ES-I3 (cell line): ENCODE data around the gene FHL1.

Experiments
- H3K36me3 ChIP-seq: 2 replicates; pipeline ENCODE4 v1.6.1; 2013; ENCODE audit warnings: mild to moderate bottlenecking, low read length, control low read depth, moderate library complexity; ENCODE audit not compliant: insufficient read depth
- H3K4me1 ChIP-seq: 2 replicates; pipeline ENCODE4 v1.6.1; 2013; ENCODE audit warnings: mild to moderate bottlenecking, control low read depth, low read length; ENCODE audit not compliant: insufficient read depth
- H3K9ac ChIP-seq: 2 replicates; pipeline ENCODE4 v1.6.1; 2013; ENCODE audit warnings: low read depth, mild to moderate bottlenecking, low read length, moderate library complexity
- H3K9me3 ChIP-seq: 2 replicates; pipeline ENCODE4 v1.6.1; 2013; ENCODE audit warnings: mild to moderate bottlenecking, low read length, moderate library complexity; ENCODE audit not compliant: control insufficient read depth, insufficient read depth

FHL1 gene

DNA sequence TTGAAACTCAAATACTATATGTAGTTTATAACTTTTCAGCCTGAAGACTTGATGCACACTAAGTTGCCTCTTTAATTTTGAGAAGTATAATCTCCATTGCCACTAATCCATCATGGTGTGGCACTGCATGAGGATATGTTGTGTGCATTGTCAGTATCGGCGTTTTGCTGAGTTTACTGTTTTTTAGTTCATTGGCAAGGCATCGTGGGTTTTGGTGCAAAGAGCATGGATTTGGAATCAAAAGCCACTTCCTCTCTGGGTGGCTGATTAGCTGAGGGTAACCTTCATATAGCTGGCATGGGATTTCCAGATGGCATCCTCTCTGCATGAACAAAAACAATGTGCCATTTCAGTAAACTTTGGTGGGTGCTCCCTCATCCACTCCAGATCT is 38.7 kb downstream of the FHL1 start:
- H3K36me3 ChIP-seq: no peaks in the 10 kb centered on the region
- no peak overlapping the region for H3K9ac ChIP-seq
- H3K9me3 ChIP-seq: no peaks in the 10 kb centered on the region
- H3K4me1 ChIP-seq: no peaks in the 10 kb centered on the region

DNA sequence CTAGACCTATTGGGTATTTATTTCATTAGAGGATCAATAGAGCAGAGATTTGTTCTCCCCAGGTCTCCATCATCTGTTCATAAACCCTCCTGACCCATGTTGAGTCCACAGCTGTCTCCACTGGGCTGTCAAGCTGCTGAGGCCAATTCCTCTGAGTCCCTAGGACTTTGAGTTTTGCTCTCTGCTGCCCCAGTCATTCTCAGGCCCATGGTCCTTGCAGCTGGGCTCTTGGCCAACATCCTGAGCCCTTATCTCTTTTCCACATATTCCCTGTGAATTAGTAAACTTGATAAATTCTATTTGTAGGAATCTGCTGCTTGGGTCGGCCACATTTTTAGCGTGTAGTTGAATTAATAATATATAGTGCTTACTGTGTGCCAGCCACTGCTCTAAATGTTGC is 41.9 kb downstream of the FHL1 start:
- H3K9ac ChIP-seq: no peak overlapping the region
- H3K4me1 ChIP-seq: no peaks in the 10 kb centered on the region
- H3K36me3 ChIP-seq: no peaks in the 10 kb centered on the region
- H3K9me3 ChIP-seq: no peaks in the 10 kb centered on the region

DNA sequence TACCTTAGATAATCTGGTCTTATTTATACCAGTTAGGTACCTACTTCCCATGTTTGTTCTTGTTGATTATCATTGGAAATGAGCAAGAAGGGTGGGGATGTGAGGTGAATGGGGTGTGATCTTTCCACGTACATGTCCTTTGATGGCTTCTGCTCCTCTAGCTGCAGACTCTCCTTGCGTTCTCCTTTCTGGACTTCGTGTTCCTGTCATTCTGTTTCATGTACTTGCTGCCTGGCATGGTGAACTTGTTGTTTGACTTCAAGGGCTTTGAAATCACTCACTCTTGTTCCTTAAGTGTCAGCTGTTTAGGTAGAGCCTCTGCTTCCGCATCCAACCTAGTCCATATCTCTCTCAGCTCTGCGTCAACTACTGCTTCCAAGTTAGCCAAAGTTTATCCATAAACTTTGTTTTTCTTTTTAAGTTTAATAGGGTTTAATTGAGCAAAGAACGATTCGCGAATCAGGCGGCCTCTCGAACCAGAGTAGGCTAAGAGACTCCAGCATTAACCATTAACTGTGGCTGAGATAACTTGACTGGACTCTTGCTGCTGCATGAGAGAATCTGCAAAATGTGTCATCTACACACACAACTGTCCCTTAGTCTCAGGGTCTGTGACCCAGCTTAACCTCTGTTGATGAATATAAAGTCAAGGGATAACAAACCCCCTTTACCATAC is 42.8 kb downstream of the FHL1 start:
- Histone ChIP-seq H3K4me1 (no peaks in the 10 kb centered on the region), H3K9ac (no peak overlapping the region), H3K36me3 (no peaks in the 10 kb centered on the region), H3K9me3 (no peaks in the 10 kb centered on the region)

DNA sequence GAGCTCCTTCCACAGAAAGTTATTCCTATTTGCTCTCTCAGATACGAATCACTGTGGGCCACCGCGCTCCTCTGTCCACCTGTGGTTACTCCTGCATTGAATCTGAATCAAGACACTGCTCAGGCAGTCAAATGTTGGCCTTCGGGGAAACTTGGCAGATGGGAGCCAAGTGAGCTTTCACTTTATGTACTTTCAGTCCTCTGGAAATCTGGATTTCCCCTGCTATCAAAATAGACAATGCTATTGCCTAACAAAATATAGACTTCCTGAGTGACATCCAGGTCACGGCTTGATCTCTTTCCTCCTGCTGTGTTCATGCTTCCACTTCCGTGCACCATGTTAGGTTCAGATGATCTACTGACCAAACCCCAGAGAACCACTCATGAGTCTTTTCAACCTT is 43.8 kb downstream of the FHL1 start:
- Histone ChIP-seq H3K9ac (no peak overlapping the region), H3K36me3 (no peaks in the 10 kb centered on the region), H3K4me1 (no peaks in the 10 kb centered on the region), H3K9me3 (no peaks in the 10 kb centered on the region)

DNA sequence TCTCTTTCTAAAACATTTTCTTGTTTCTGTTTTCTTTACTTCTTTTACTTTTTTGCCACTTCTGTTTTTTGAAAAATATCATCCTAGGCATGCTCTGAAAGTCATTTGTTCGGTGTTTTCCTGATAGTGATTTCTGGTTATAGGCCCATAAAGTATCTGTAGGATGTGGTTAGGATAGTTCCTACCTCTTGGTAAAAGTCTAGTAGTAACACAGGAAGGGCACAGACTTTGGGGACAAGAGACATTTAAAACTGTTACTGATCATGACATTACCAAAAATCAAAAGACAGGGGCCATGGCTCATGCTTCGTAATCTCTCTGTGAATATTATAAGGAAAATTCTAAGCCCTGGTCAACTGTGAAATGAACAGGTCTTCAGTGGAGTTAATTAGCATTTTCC is 44.8 kb downstream of the FHL1 start:
- Histone ChIP-seq H3K4me1 (no peaks in the 10 kb centered on the region), H3K9me3 (no peaks in the 10 kb centered on the region), H3K36me3 (no peaks in the 10 kb centered on the region; the same call in 1 of the 2 replicates), H3K9ac (no peak overlapping the region)

DNA sequence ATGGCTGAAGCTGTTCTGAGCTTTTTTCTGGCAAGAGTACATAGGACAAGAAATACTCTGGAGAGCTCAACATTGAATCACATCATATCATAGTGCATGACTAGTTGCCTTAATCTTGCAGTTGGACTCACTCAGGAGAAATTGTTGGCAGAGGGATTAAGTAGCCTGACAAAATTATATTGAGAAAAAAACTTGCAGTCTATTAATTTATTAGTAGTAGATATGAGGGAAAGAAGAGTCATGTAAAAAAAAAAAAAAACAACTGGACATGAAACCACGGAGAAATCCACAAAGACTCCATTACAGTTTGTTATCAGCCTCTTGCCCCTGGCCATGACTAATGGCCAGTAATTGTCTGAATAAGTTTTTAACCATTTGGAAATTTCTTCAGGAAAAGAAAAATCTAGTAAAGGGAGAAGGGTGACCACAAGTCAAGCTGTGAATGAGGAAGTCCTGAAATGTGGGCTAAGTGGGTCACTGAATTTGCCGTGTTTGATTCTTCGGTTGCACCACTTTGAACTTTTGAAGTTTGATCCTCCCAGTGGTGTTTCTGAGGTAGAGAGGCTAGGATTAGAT is 45.6 kb downstream of the FHL1 start:
- H3K4me1 ChIP-seq: no peaks in the 10 kb centered on the region
- no peaks in the 10 kb centered on the region; the same call in 1 of the 2 replicates for H3K36me3 ChIP-seq
- H3K9me3 ChIP-seq: no peaks in the 10 kb centered on the region
- H3K9ac ChIP-seq: no peak overlapping the region

DNA sequence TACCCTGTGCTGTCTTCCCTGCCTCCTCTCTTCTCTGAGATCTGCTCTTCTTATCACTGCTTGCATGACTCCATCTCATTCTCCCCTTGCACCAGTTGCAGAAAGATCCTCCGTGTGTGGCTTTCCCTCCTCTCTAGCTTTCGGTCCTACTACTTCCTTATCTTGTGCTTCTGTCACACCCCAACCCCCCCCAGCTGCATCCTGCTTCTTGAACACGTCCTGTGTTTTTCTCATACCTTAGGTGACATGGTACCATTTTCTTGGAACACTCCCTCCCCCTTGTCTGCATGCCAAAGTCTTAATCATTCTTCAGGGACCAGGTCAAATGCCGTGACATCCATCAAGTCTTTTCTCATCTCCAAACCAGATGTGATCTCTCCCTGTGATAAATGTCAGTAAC is 46.4 kb downstream of the FHL1 start:
- Histone ChIP-seq H3K9ac (no peak overlapping the region), H3K36me3 (no peaks in the 10 kb centered on the region; the same call in 1 of the 2 replicates), H3K4me1 (peaks cover 2% of the 10 kb centered on the region; the same call in 1 of the 2 replicates), H3K9me3 (no peaks in the 10 kb centered on the region)

DNA sequence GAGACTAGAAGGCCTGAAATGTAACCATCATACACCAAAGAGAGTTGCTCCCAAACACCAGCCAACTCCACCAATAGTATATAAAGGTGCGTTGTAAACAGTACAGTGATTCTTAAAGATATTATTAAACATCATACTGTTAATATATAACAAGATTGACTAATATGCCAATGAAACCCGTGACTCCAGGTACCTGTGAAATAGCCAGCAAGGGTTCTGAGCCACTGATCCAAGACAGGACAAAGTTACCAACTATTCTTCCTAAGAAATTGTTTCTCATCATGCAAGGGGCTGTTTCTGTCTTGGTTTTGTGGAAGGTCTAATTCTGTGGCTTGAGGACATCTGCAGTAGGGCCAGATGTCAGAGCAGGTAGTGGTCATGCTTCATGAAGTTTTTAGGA is 47.2 kb downstream of the FHL1 start:
- Histone ChIP-seq H3K4me1 (peaks cover 9% of the 10 kb centered on the region; the same call in 1 of the 2 replicates), H3K9ac (no peak overlapping the region), H3K36me3 (no peaks in the 10 kb centered on the region; the same call in 1 of the 2 replicates), H3K9me3 (no peaks in the 10 kb centered on the region)

DNA sequence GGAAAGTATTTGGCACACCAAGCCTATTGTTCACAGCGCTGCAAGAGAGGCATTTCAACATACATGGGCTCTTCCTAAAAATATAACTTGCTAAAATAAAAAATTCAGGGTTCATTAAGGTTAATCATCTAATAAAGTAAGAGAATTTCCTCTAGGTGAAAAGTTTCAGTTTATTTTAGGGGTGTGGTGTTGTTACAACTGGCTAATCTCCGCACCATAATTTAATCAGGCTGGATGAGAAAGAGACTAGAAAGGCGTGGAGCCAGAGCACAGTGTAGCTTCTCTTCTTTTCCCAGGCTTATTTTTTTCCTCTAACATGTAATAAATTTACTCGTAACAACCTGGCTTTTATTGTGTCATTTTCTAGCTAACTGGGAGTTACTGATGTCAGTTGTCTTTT is 47.9 kb downstream of the FHL1 start:
- no peak overlapping the region for H3K9ac ChIP-seq
- H3K36me3 ChIP-seq: no peaks in the 10 kb centered on the region; the same call in 1 of the 2 replicates
- H3K9me3 ChIP-seq: no peaks in the 10 kb centered on the region
- H3K4me1 ChIP-seq: peaks cover 16% of the 10 kb centered on the region; the same call in 1 of the 2 replicates

DNA sequence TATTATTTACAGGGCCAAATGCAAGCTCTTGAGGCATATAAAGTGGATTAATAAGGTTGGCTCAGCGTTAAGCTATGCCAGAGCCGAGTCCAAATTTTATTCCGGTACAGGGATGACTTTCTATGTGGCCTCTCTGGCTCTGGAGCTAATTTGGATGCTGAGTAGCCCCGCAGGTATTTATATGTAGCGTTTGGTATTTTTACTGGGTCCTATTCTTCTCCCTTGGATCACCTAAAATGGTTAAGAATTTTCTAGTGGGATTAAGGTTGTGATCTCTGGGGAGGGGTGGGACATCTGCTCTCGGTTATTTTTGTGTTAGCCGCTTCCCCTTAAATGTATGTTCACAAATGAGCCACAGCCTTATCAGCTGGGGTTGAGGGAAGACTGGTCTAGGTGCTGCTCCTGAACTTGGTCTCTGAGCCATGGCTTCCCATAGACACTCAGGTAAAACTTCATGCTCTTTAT is 49.4 kb downstream of the FHL1 start:
- Histone ChIP-seq H3K36me3 (no peaks in the 10 kb centered on the region; the same call in 1 of the 2 replicates), H3K9me3 (no peaks in the 10 kb centered on the region), H3K9ac (no peak overlapping the region), H3K4me1 (peaks cover 19% of the 10 kb centered on the region; the same call in 1 of the 2 replicates)

DNA sequence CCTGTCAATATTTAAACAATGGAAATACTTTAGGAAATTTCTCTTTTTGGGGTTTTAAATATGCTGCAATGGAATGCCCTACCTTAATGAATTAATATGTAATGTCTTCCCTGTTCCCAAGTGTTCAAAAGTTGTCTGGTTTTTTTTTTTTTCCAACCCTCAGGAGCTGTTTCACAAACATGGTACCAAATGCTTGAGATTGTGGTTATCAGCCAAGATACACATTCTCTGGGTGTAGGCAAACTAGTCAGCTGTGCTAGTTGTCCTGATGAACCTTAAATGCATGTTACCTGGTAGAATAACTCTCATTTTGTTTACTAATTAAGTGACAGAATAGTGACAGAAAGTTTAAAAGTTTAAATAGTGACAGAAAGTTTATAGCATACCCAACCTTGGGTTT is 50.7 kb downstream of the FHL1 start:
- Histone ChIP-seq H3K9ac (no peak overlapping the region), H3K9me3 (no peaks in the 10 kb centered on the region), H3K4me1 (peaks cover 19% of the 10 kb centered on the region; the same call in 1 of the 2 replicates), H3K36me3 (no peaks in the 10 kb centered on the region; the same call in 1 of the 2 replicates)

DNA sequence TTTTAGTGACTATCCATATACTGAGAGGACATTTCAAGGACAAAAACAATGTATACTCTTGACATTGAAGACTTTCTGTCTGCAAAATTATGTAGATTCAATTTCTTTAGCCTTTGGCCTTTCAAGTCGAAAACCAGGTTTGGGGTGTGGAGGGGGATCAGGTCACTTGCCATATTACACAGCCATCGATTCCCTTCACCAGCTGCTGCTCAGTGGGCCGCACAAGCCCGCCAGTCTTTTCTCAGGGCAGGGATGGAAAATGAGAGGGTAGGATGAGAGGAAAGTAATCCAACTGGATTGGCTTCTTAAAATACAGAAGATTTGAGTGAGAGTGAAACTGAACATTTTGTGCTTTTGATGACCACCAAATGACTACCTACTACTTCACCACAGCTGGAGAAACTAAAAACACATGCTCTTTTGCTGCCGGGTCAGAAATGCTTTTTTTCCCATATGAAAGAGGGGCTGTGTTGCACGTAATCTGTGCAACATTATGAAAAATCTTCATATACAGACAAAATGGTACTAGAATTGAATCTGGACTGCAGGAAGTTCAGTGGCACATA is 51.4 kb downstream of the FHL1 start:
- Histone ChIP-seq H3K36me3 (no peaks in the 10 kb centered on the region; the same call in 1 of the 2 replicates), H3K4me1 (peaks cover 19% of the 10 kb centered on the region; the same call in 1 of the 2 replicates), H3K9ac (no peak overlapping the region), H3K9me3 (no peaks in the 10 kb centered on the region)

DNA sequence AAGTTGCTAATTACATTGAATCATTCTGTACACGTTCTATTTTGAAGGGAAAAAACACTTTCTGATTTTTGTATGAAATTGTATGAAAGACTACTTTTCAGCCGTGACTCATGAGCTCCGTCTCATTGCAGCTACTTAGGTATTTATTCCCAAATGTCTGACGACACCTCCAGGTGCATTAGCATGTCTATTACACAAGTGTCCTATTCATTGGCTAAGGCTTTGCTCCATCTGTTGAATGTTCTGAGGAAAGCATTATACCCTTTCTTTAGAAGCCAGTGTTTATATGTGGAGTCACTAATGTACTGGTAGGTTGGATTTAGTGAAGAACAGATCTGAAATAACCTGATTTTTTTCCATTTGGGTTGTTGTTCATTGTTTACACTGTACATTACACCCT is 52.0 kb downstream of the FHL1 start:
- Histone ChIP-seq H3K9ac (no peak overlapping the region), H3K9me3 (no peaks in the 10 kb centered on the region), H3K4me1 (peaks cover 22% of the 10 kb centered on the region), H3K36me3 (no peaks in the 10 kb centered on the region; the same call in 1 of the 2 replicates)

DNA sequence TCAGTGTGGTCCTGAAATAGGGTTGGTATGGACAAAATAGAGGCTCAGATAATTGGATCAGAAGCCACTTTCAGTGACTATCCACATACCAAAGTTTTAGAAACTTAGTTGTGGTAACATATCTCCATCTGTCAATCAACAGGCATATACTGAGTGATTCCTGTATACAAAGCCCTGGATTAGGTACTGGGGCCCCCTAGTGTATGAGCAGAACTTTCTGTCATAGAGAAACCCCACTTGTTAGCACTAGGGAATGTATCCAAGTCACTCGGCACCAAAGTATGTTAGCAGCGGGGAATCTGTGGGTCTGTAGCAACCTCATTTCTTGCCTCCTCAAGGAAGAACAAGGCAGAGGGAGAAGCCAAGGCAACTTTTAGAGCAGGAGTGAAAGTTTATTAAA is 53.1 kb downstream of the FHL1 start:
- H3K4me1 ChIP-seq: peaks cover 26% of the 10 kb centered on the region
- H3K9me3 ChIP-seq: no peaks in the 10 kb centered on the region
- H3K9ac ChIP-seq: no peak overlapping the region
- H3K36me3 ChIP-seq: no peaks in the 10 kb centered on the region; the same call in 1 of the 2 replicates

DNA sequence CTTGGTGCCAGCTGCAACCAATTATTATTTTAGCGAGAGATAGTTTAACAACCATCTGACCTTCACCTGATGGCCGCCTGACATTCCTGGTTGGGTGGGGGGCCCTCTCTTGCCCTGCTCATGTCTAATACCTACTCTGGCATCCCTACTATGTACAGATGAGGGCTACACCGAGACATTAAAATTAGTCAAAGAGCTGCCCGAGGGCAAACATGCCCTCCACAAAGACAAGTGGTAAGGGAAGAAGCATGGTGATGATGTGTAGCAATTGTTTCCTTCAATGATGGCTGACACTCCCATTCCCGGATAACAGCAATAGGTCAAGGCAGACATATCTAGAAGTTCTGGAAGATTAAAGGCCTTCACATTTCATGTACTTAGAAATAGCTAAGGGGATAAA is 54.3 kb downstream of the FHL1 start:
- Histone ChIP-seq H3K36me3 (no peaks in the 10 kb centered on the region; the same call in 1 of the 2 replicates), H3K4me1 (peaks cover 27% of the 10 kb centered on the region), H3K9ac (no peak overlapping the region), H3K9me3 (no peaks in the 10 kb centered on the region)
